DMS153 treated with DMSO at 0.1 percent for 48 hours (cell line): ENCODE results near the gene LTK.
"Not testable (repeated sequence)": the region's sequence is repeated elsewhere in the genome, so short reads cannot be mapped to it uniquely, and the experiment has no call there.

Experiments
- DNase-seq: peaks from one replicate; lab custom pipeline; 2025; ENCODE audit not compliant: unreplicated experiment; lab: John Stamatoyannopoulos, UW

The LTK gene

GRCh38 chr15:41480396-41481140 is 33.1 kb downstream of the LTK start:
- no peak for DNase-seq

GRCh38 chr15:41476416-41477048 is 37.1 kb downstream of the LTK start:
- no peak for DNase-seq

- no peak for DNase-seq
Observed at GRCh38 chr15:41474941-41475340, 38.7 kb downstream of the LTK start.

GRCh38 chr15:41474436-41474835 is 39.2 kb downstream of the LTK start:
- DNase-seq: no peak

GRCh38 chr15:41473418-41473817 is 40.2 kb downstream of the LTK start:
- no peak for DNase-seq

GRCh38 chr15:41469644-41470043 is 44.0 kb downstream of the LTK start:
- DNase-seq: not testable (repeated sequence)

- DNase-seq: no peak
Observed at GRCh38 chr15:41466711-41467110, 46.9 kb downstream of the LTK start.

- peak; percentile 4 for DNase-seq
Observed at GRCh38 chr15:41465822-41466421, 47.7 kb downstream of the LTK start.

- no peak for DNase-seq
Observed at GRCh38 chr15:41464889-41465580, 48.6 kb downstream of the LTK start.

GRCh38 chr15:41462084-41462795 is 51.4 kb downstream of the LTK start:
- DNase-seq: no peak
